ENCODE data around the gene ASB10.

DNA sequence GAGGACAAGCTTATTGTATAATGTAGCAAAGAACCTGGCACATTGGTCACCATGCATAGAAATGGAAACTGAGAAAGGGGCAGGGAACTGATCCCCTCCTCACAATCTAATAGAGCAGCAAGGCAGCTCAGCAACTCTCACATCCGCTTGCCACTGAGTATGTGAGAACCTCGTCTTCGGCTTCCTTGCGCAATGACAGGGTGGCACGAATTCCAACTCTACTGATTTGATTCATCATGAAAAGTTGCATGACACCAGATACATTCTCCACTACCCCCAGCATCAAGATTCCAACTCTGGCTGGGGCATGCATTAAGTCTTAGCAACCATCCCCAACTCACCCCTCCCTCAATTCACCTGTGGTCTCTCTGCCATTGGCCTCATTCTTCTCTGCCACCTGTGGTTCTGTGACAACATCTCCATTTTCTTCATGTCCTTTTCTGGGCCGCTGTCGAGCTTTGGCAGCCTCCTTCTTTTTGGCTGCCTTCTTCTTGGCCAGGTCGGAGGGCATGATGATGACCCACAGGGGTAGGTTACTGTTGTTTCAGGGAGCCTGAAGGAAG lies 39.0 kb upstream of the ASB10 start:
- TF ChIP-seq, protein P1, sequence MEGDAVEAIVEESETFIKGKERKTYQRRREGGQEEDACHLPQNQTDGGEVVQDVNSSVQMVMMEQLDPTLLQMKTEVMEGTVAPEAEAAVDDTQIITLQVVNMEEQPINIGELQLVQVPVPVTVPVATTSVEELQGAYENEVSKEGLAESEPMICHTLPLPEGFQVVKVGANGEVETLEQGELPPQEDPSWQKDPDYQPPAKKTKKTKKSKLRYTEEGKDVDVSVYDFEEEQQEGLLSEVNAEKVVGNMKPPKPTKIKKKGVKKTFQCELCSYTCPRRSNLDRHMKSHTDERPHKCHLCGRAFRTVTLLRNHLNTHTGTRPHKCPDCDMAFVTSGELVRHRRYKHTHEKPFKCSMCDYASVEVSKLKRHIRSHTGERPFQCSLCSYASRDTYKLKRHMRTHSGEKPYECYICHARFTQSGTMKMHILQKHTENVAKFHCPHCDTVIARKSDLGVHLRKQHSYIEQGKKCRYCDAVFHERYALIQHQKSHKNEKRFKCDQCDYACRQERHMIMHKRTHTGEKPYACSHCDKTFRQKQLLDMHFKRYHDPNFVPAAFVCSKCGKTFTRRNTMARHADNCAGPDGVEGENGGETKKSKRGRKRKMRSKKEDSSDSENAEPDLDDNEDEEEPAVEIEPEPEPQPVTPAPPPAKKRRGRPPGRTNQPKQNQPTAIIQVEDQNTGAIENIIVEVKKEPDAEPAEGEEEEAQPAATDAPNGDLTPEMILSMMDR (conservative IDR thresholded peaks at IDR 0.05 in 1 of 2, IDR thresholded peaks at IDR 0.05 in 1 of 2; ENCODE audit: low read depth in 1 of 2, low read length in 2 of 2) = no peak
- no peak for TF ChIP-seq EZH2 (IDR thresholded peaks at IDR 0.05; ENCODE audit: low read length, missing control alignments)

Data from fibroblast of lung (primary cell).